Measurements from ENCODE around the gene TST. TPM values are rescaled to one million over a fixed set of nuclear protein-coding genes. Genes with fewer than 3 reads are reported as not detected.

TST gene
- total RNA-seq, 1 donor from 2014 or later, result 48.1 TPM

GRCh38 chr22:37039466-37039865, 20.2 kb upstream of the TST start:
- H3K4me3 ChIP-seq, result no peak overlapping the region
- no peak overlapping the region for H3K27ac ChIP-seq
- no peaks in the 10 kb centered on the region for H3K4me1 ChIP-seq
- H3K27me3 ChIP-seq, result no peaks in the 10 kb centered on the region
- DNase-seq, result no peak
- intact Hi-C loops (cut with DNase I), result no loop called here
- ATAC-seq, result no peak
- no peaks in the 10 kb centered on the region for H3K9me3 ChIP-seq
- H3K36me3 ChIP-seq, result no peaks in the 10 kb centered on the region
- no peak for TF ChIP-seq CTCF (IDR thresholded peaks at IDR 0.05)

- no peak for ATAC-seq
- Histone ChIP-seq H3K4me1 (peaks cover 6% of the 10 kb centered on the region), H3K4me3 (no peak overlapping the region), H3K27ac (no peak overlapping the region), H3K9me3 (no peaks in the 10 kb centered on the region), H3K36me3 (no peaks in the 10 kb centered on the region), H3K27me3 (no peaks in the 10 kb centered on the region)
- no peak for DNase-seq
- no peak for TF ChIP-seq CTCF (IDR thresholded peaks at IDR 0.05)
- intact Hi-C loops (cut with DNase I), result no loop called here
These were observed 18.4 kb upstream of the TST start for GRCh38 chr22:37037669-37038068.

- intact Hi-C loops (cut with DNase I), result no loop called here
These were observed 17.6 kb upstream of the TST start for GRCh38 chr22:37036655-37037377.

GRCh38 chr22:37033605-37034430, 14.6 kb upstream of the TST start:
- intact Hi-C loops (cut with DNase I), result no loop called here
- Histone ChIP-seq H3K9me3 (no peaks in the 10 kb centered on the region), H3K4me1 (peaks cover 15% of the 10 kb centered on the region), H3K36me3 (peaks cover 17% of the 10 kb centered on the region), H3K27me3 (no peaks in the 10 kb centered on the region), H3K4me3 (no peak overlapping the region), H3K27ac (peak overlapping the region; percentile 7)
- no peak for ATAC-seq
- no peak for DNase-seq
- no peak for TF ChIP-seq CTCF (IDR thresholded peaks at IDR 0.05)

More at GRCh38 chr22:37036655-37037377, 17.6 kb upstream of the TST start:
- no peaks in the 10 kb centered on the region for H3K27me3 ChIP-seq
- no peak overlapping the region for H3K4me3 ChIP-seq
- no peaks in the 10 kb centered on the region for H3K36me3 ChIP-seq
- no peaks in the 10 kb centered on the region for H3K9me3 ChIP-seq
- TF ChIP-seq CTCF (IDR thresholded peaks at IDR 0.05), result no peak
- H3K27ac ChIP-seq, result no peak overlapping the region
- peaks cover 12% of the 10 kb centered on the region for H3K4me1 ChIP-seq
- DNase-seq (no peak), ATAC-seq (no peak)

GRCh38 chr22:37032535-37033460, 13.6 kb upstream of the TST start:
- peak; percentile 90 for DNase-seq
- Histone ChIP-seq H3K27me3 (no peaks in the 10 kb centered on the region), H3K4me1 (peaks cover 15% of the 10 kb centered on the region), H3K9me3 (no peaks in the 10 kb centered on the region), H3K4me3 (no peak overlapping the region), H3K27ac (peak overlapping the region; percentile 74), H3K36me3 (peaks cover 26% of the 10 kb centered on the region)
- TF ChIP-seq CTCF (IDR thresholded peaks at IDR 0.05), result no peak
- ATAC-seq, result peak; percentile 92
- intact Hi-C loops (cut with DNase I), result no loop called here
